ENCODE measurements around the gene SRP19. TPM values are rescaled to one million over a fixed set of nuclear protein-coding genes. Genes with fewer than 3 reads are reported as not detected.

Gene SRP19
- 10 to 100 TPM; 49.1 to 51.6 TPM for total RNA-seq

DNA sequence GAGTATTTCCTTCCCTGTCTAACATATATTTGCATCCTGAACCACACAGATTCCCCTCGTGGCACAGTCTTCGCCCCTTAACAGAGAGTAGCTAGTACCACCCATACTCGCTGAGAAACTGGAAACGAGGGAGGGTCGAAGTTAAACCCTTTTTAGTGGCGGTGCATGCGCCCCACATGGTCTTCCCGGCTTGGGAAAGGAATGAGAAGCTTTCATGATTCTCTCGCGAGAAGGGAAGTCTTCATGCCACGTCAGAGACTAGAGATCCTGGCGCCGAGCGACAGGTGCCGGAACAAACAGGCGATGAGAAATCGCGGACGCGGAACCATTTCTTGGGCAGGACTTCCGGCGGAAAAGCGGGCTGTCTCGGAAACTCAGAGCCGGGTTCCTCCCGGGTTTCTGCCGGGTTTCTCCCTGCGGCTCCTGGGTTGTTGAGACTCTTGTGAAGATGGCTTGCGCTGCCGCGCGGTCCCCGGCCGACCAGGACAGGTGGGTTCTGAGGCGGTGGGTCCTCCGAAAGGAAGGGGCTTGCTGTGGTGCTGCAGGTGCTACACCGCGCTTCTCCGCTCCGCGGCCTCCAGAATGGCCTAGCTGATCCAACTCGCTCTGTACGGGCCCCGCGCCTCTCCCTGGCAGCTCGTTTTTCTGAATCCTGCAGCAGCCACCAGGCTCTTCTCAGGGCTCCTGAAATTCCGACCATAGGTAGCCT lies at the start of gene SRP19:
TSS of gene SRP19 (plus strand) at position 359 of the 709 bp plus-strand sequence. CDS start at position 449, 90 bp downstream.
- DNase-seq: peak; percentile 95

DNA sequence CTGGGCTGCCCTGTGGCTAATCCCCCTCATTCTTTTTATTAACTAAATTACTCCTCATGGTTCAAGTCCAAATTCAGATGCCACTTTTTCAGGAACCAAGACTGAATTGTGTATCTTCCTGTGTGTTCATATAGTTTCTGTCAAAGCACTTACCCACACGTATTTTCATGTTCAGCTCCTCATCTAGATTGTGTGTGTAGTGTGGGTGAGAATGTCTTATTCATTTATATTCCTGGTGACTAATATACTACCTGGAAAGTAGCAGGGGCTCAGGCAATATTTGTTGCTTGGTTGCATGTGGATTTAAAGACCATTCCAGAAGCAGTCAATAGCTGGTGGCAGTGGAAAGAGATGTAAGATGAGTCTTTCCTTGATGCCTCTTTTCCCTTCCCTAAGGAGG lies 48.5 kb upstream of the SRP19 start:
- Mint-ChIP-seq H3K36me3 (peaks cover 16% of the 10 kb centered on the region), H3K9me3 (no peaks in the 10 kb centered on the region), H3K27ac (no peak overlapping the region), H3K4me1 (ENCODE audit: low read depth) (peaks cover 18% of the 10 kb centered on the region), H3K4me3 (no peak overlapping the region), H3K27me3 (no peaks in the 10 kb centered on the region)
- no peak for DNase-seq
- intact Hi-C loops (cut with micrococcal nuclease): no loop called here
- CTCF ChIA-PET: interaction anchor here (1.5 kb wide), 1 partner anchor 36 kb away, joined by 3 read pairs; no protein-coding TSS in a partner anchor
- POLR2A ChIA-PET: no interaction called here

More for the DNA sequence above, at the start of gene SRP19:
- H3K9me3 Mint-ChIP-seq: no peaks in the 10 kb centered on the region
- POLR2A ChIA-PET: interaction anchor here (0.6 to 1.4 kb wide), 6 partner anchors 9 to 103 kb away, joined by 3 to 6 read pairs (median 4); partner anchors contain the start of gene REEP5
- H3K4me3 Mint-ChIP-seq: peak within 1 kb of the TSS; percentile 86
- CTCF ChIA-PET: interaction anchor here (0.7 to 2.0 kb wide), 7 partner anchors 9 to 103 kb away, joined by 3 to 14 read pairs (median 4); partner anchors contain the start of gene REEP5
- peaks cover 33% of the 10 kb centered on the region for H3K4me1 Mint-ChIP-seq (ENCODE audit: low read depth)
- peaks cover 3% of the 10 kb centered on the region for H3K27me3 Mint-ChIP-seq
- peaks cover 19% of the 10 kb centered on the region for H3K36me3 Mint-ChIP-seq
- intact Hi-C loops (cut with micrococcal nuclease): loop anchor here (1.0 to 2.0 kb wide), 5 partner anchors 60 to 652 kb away; partner anchors contain the start of genes DCP2 and YTHDC2
- H3K27ac Mint-ChIP-seq: peak within 1 kb of the TSS; percentile 95

DNA sequence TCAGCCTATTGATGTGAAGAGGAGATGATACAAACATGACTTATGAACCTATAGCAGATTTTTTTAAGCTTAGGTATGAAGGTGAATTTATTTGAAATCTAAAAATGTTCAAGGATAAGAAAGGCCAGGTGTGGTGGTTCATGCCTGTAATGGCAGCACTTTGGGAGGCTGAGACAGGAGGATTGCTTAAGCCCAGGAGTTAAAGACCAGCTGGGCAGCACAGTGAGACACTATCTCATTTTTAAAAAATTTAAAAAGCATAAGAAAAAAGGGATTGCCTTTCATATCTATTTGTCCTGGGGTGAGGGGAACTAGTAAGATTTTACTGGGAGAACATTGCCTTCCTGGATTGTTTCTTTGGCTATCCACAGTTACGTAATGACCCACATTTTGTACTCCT lies 40.8 kb upstream of the SRP19 start:
- no peaks in the 10 kb centered on the region for H3K27me3 Mint-ChIP-seq
- H3K27ac Mint-ChIP-seq: no peak overlapping the region
- H3K36me3 Mint-ChIP-seq: peaks cover 15% of the 10 kb centered on the region
- CTCF ChIA-PET: no interaction called here
- no peak for DNase-seq
- H3K9me3 Mint-ChIP-seq: no peaks in the 10 kb centered on the region
- POLR2A ChIA-PET: no interaction called here
- intact Hi-C loops (cut with micrococcal nuclease): no loop called here
- H3K4me3 Mint-ChIP-seq: no peak overlapping the region
- H3K4me1 Mint-ChIP-seq (ENCODE audit: low read depth): no peaks in the 10 kb centered on the region

DNA sequence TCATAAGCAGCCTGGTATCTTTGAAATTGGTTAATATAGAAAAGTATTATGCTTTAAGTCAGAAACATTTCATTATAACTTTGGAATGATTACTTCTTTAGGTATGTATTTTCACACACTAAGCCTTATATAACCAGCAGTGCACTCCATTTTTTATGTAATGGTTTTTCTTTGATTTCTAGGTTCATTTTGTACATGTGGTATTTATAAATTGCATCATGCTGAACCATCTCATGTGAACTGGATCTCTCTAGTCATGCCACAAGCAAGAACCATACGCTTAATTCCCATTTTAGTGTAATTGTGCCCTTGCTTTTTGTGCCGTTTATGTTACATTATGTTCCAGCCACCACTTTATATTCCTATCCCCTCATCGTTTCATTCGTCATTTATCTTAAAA lies 38.6 kb upstream of the SRP19 start:
- intact Hi-C loops (cut with micrococcal nuclease): no loop called here
- Mint-ChIP-seq H3K36me3 (peaks cover 12% of the 10 kb centered on the region), H3K9me3 (no peaks in the 10 kb centered on the region), H3K27ac (no peak overlapping the region), H3K4me3 (no peak overlapping the region), H3K27me3 (no peaks in the 10 kb centered on the region), H3K4me1 (ENCODE audit: low read depth) (no peaks in the 10 kb centered on the region)
- POLR2A ChIA-PET: no interaction called here
- CTCF ChIA-PET: interaction anchor here (0.6 kb wide), 1 partner anchor 1627 kb away, joined by 3 read pairs; no protein-coding TSS in a partner anchor
- DNase-seq: no peak

DNA sequence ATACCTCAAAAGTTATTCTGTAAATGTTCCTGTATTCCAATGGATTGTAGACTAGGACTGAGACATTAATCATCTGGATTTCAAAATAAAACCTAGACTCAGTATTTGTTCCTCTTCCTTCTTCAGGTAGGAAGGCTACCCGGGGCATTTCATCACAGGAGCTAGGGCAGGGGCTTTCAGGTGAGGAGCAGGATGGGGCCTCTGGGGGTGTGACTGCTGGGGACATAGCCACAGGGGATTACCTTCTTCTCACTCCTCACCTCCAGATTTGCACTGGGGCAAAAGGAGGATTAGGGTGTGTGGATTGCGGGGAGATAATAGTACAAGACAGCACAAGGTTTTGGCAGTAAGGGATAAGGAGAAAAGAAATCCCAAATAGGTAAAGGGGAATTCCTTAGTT lies 37.9 kb upstream of the SRP19 start:
- H3K36me3 Mint-ChIP-seq: peaks cover 12% of the 10 kb centered on the region
- DNase-seq: no peak
- H3K4me3 Mint-ChIP-seq: no peak overlapping the region
- H3K9me3 Mint-ChIP-seq: no peaks in the 10 kb centered on the region
- H3K4me1 Mint-ChIP-seq (ENCODE audit: low read depth): no peaks in the 10 kb centered on the region
- intact Hi-C loops (cut with micrococcal nuclease): no loop called here
- CTCF ChIA-PET: no interaction called here
- H3K27me3 Mint-ChIP-seq: no peaks in the 10 kb centered on the region
- no peak overlapping the region for H3K27ac Mint-ChIP-seq
- POLR2A ChIA-PET: no interaction called here

DNA sequence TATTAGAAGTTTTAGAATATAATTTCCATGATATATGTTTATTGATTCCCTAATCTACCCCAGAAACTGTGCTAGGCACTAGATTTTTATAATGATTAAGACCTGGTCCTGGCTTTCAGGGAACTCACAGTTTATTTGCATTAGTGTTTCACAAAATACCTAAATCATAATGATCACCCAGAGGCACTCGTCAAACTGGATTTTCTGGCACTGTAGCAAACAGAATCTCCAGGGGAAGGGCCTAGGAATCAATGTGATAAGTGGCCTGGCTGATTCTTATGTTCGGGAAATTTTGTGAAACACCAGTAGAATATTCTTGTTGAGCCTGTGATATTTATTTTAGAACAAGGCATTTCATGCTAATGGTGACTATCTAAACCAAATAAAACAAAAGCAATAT lies 37.4 kb upstream of the SRP19 start:
- POLR2A ChIA-PET: no interaction called here
- no peak for DNase-seq
- H3K4me1 Mint-ChIP-seq (ENCODE audit: low read depth): no peaks in the 10 kb centered on the region
- peaks cover 14% of the 10 kb centered on the region for H3K36me3 Mint-ChIP-seq
- H3K27ac Mint-ChIP-seq: no peak overlapping the region
- H3K9me3 Mint-ChIP-seq: no peaks in the 10 kb centered on the region
- intact Hi-C loops (cut with micrococcal nuclease): no loop called here
- CTCF ChIA-PET: no interaction called here
- H3K27me3 Mint-ChIP-seq: no peaks in the 10 kb centered on the region
- no peak overlapping the region for H3K4me3 Mint-ChIP-seq

DNA sequence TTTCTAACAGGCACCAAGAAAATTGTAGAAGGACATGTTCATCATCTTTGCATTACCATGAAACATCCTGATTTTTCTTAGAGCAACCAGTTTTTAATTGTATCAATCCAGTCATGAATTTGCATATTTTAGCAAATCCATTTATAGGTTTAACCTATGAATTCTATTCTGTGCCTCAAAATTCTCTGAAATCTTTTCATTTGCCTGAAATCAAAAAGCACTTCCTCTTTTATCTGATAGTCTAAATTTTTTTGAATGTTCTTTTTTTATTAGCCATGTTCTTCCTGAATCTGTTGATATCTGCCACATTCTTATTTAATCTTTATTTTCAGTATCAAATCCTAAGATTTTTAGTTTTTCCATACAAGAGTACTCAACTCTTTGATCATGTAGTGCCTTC lies 36.9 kb upstream of the SRP19 start:
- no peak for DNase-seq
- no peak overlapping the region for H3K4me3 Mint-ChIP-seq
- no peaks in the 10 kb centered on the region for H3K4me1 Mint-ChIP-seq (ENCODE audit: low read depth)
- H3K27me3 Mint-ChIP-seq: no peaks in the 10 kb centered on the region
- POLR2A ChIA-PET: no interaction called here
- no peaks in the 10 kb centered on the region for H3K9me3 Mint-ChIP-seq
- no peak overlapping the region for H3K27ac Mint-ChIP-seq
- CTCF ChIA-PET: no interaction called here
- intact Hi-C loops (cut with micrococcal nuclease): no loop called here
- H3K36me3 Mint-ChIP-seq: peaks cover 16% of the 10 kb centered on the region

DNA sequence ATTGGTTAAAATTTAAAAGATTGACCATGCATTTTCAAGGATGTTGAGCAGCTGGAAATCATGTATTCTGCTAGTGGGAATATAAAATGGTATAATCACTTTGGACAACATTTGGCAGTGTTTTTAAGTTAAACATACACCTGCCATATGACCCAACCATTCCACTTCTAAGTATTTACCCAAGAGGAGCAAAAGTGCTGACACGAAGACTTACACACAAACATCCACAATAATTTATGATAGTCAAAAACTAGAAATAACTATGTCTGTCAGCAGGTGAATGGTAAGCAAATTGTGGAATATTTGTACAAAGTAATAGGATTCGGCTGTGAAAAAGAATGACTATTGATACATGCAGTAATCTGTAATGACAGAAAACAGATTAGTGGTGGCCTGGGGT lies 30.7 kb upstream of the SRP19 start:
- H3K27me3 Mint-ChIP-seq: no peaks in the 10 kb centered on the region
- H3K27ac Mint-ChIP-seq: no peak overlapping the region
- ChIA-PET POLR2A (no interaction called here), CTCF (interaction anchor here (0.6 kb wide), 1 partner anchor 108 kb away, joined by 3 read pairs; no protein-coding TSS in a partner anchor)
- no peak overlapping the region for H3K4me3 Mint-ChIP-seq
- no peak for DNase-seq
- H3K9me3 Mint-ChIP-seq: no peaks in the 10 kb centered on the region
- H3K36me3 Mint-ChIP-seq: peaks cover 10% of the 10 kb centered on the region
- intact Hi-C loops (cut with micrococcal nuclease): no loop called here
- H3K4me1 Mint-ChIP-seq (ENCODE audit: low read depth): no peaks in the 10 kb centered on the region

DNA sequence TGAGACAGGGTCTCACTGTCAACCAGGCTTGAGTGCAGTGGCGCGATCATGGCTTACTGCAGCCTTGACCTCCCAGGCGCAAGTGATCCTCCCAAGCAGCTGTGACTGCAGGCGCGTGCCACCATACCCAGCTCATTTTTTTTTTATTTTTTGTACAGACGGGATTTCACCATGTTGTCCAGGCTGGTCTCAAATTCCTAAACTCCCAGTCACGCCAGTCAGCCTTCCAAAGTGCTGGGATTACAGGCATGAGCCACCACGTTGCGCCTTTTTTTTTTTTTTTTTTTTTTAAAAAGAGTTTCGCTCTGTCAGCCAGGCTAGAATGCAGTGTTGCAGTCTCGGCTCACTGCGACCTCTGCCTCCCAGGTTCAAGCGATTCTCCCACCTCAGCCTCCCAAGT lies 27.1 kb upstream of the SRP19 start:
- Mint-ChIP-seq H3K4me1 (ENCODE audit: low read depth) (no peaks in the 10 kb centered on the region), H3K36me3 (peaks cover 24% of the 10 kb centered on the region), H3K9me3 (no peaks in the 10 kb centered on the region), H3K27me3 (no peaks in the 10 kb centered on the region), H3K27ac (no peak overlapping the region), H3K4me3 (no peak overlapping the region)
- ChIA-PET CTCF (interaction anchor here (0.7 kb wide), 2 partner anchors 283 to 414 kb away, joined by 3 to 5 read pairs; no protein-coding TSS in a partner anchor), POLR2A (no interaction called here)
- intact Hi-C loops (cut with micrococcal nuclease): no loop called here
- DNase-seq: no peak

DNA sequence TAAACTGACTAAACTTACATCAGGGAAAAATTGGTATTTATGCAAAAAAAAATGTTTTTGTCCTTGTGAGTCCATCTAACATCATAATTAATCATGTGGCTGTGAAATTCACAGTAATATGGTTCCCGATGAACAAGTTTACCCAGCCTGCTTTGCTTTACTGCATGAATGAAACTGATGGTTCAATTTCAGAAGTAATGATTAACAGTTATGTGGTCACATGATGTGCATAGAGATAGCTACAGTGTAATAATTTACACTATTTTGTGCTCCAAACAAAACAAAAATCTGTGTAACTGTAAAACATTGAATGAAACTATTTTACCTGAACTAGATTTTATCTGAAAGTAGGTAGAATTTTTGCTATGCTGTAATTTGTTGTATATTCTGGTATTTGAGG lies 16.6 kb upstream of the SRP19 start:
- H3K27me3 Mint-ChIP-seq: no peaks in the 10 kb centered on the region
- H3K27ac Mint-ChIP-seq: no peak overlapping the region
- H3K36me3 Mint-ChIP-seq: peaks cover 3% of the 10 kb centered on the region
- DNase-seq: no peak
- intact Hi-C loops (cut with micrococcal nuclease): no loop called here
- peaks cover 4% of the 10 kb centered on the region for H3K4me1 Mint-ChIP-seq (ENCODE audit: low read depth)
- no peaks in the 10 kb centered on the region for H3K9me3 Mint-ChIP-seq
- no peak overlapping the region for H3K4me3 Mint-ChIP-seq
- ChIA-PET POLR2A (no interaction called here), CTCF (interaction anchor here (1.5 kb wide), 1 partner anchor 87 kb away, joined by 4 read pairs; no protein-coding TSS in a partner anchor)

DNA sequence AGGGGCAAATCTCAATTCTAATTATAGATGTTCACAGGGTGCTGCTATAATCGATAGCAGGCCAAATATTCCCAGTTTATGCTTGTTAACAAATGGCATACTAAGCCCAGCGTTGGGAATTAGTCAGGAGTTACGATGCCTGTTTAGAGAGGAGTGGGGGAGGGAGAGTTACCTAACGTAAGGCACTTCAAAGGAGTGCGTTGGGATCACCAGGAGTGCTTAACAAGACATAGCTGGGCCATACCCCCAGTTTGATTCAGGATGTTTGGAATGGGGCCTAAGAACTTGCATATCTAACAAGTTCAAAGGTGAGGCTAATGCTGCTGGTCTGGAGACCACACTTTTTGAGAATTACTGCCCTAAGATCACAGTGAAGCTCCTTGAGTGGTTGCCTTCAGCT lies 14.5 kb upstream of the SRP19 start:
- Mint-ChIP-seq H3K27me3 (no peaks in the 10 kb centered on the region), H3K27ac (no peak overlapping the region), H3K9me3 (no peaks in the 10 kb centered on the region), H3K36me3 (no peaks in the 10 kb centered on the region), H3K4me1 (ENCODE audit: low read depth) (peaks cover 4% of the 10 kb centered on the region), H3K4me3 (no peak overlapping the region)
- intact Hi-C loops (cut with micrococcal nuclease): loop anchor here (5.0 kb wide), 1 partner anchor 294 kb away; no protein-coding TSS in a partner anchor
- POLR2A ChIA-PET: no interaction called here
- no peak for DNase-seq
- CTCF ChIA-PET: no interaction called here

DNA sequence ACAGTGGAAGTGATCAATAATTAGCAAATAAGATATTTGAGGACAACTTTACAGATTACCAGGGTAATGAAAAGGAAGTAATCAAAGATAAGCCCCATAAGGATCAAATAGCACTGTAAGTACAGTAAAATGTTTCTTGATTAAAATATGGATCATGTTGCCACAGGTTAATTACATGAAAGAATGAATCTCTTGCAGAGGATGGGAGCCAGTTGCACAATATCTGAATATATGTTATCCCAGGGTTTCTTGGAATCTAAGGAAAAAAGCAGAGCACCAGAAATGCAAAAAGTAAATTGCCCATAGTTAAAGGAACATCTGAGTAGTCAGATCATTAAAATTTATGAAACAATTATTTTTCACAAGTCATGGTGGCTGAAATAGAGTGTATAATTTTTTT lies 13.8 kb upstream of the SRP19 start:
- H3K27ac Mint-ChIP-seq: no peak overlapping the region
- H3K9me3 Mint-ChIP-seq: no peaks in the 10 kb centered on the region
- no peak for DNase-seq
- ChIA-PET POLR2A (no interaction called here), CTCF (no interaction called here)
- H3K4me1 Mint-ChIP-seq (ENCODE audit: low read depth): peaks cover 4% of the 10 kb centered on the region
- no peak overlapping the region for H3K4me3 Mint-ChIP-seq
- H3K36me3 Mint-ChIP-seq: no peaks in the 10 kb centered on the region
- intact Hi-C loops (cut with micrococcal nuclease): loop anchor here (5.0 kb wide), 1 partner anchor 295 kb away; no protein-coding TSS in a partner anchor
- no peaks in the 10 kb centered on the region for H3K27me3 Mint-ChIP-seq
